Lower leg skin (tissue), 3 donors: ENCODE measurements around the gene FAM72C.
"Not testable (repeated sequence)": the region's sequence is repeated elsewhere in the genome, so short reads cannot be mapped to it uniquely, and the experiment has no call there.

Source experiments
- CTCF ChIP-seq, 3 donors: fragments of 450-650 bp; IDR thresholded peaks; one replicate each; pipeline ENCODE4 v1.5.1; 2016; ENCODE audit warnings: antibody characterized with exemption in 3 of 3, mild to moderate bottlenecking in 3 of 3, moderate library complexity in 2 of 3
- POLR2A ChIP-seq, 2 donors: fragments of 450-650 bp; IDR thresholded peaks; one replicate each; pipeline ENCODE4 v1.6.1; 2016 to 2017; ENCODE audit warnings: antibody characterized with exemption in 2 of 2, mild to moderate bottlenecking in 1 of 2, moderate library complexity in 1 of 2

DNA sequence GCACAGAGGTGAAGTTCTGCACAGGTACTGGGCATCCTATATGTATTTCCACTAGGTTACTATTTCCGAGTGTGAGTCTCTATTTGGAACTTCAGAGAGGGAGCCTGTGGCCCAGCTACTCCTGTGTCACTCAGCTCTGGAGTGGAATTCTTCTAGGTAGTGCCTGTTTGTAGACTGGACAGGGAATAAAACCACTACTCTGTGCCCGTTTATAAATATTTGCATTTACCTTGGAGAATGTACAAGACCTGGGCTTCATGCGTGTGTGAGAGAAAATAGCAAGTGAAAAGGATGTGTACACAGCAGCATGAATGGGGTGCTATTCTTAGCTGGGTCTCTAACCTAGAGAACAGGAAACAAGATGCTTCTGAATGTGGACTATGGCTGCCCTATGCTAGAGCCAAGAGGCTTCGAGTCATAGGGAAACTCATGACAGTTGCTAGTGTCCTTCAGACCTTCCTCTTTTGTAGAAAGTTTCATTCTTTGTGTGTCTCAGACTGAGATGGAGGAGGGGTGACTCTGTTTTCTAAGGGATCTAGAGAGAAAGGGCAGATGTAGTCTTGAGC, 40.5 kb upstream of the FAM72C start:
- TF ChIP-seq CTCF, POLR2A (IDR thresholded peaks at IDR 0.05): not testable (repeated sequence)
